Middle frontal gyrus (tissue), 1 donor: ENCODE results near the gene TSPAN13.

Experiments
- DNase-seq: peaks from one replicate; pipeline ENCODE4 v3.0.0-alpha.2; 2015; ENCODE audit warnings: low spot score; ENCODE audit errors: extremely low spot score

TSPAN13 gene

DNA sequence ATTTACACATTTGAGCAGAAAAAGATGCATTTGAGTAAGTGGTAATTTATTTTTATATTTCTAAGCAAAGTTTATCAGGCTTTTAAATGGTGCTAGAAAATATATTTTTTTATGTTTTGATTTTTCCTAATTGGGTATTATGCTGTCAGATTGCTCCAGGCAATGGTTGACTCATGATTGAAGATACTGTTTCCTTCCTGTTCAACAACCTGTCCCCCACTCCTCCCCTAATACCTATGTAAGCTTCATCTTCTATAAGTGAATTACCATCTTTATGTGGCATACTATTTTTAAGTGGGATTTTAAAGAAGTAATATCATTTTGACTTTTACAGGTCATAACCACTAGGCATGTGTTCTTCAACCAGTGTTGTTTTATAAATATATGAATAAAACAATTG is 21.4 kb downstream of the TSPAN13 start:
- no peak for DNase-seq

DNA sequence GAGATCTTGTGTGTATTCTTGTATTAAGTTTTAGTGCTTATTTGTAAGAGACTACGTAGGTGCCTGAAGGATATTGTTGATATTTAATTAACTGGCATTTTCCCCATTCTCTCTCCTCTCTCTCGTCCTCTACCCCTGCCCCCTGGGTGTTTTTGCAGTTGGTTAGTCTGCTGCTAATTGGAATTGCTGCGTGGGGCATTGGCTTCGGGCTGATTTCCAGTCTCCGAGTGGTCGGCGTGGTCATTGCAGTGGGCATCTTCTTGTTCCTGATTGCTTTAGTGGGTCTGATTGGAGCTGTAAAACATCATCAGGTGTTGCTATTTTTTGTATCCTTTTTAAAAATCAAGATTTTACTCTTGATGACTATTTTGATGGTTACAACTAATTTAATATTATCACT is 22.5 kb downstream of the TSPAN13 start:
- DNase-seq = no peak

DNA sequence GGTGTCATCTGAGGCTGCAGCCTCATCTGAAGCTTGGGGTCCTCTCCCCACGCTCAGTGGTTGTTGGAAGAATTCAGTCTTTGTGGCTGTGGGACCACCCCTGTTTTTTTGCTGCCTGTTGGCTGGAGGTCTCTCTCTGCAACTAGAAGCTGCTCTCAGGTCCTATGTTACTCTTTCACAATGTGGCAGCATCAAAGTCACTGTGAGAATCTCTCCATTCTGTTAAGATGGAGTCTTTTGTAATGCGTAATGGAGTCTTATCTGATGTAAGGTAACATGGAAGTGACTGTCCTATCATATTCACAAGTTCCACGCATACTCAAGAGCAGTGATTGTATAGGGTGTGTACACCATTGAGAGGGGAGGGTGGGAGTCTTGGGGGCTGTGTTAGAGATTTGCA is 24.9 kb downstream of the TSPAN13 start:
- DNase-seq = no peak

DNA sequence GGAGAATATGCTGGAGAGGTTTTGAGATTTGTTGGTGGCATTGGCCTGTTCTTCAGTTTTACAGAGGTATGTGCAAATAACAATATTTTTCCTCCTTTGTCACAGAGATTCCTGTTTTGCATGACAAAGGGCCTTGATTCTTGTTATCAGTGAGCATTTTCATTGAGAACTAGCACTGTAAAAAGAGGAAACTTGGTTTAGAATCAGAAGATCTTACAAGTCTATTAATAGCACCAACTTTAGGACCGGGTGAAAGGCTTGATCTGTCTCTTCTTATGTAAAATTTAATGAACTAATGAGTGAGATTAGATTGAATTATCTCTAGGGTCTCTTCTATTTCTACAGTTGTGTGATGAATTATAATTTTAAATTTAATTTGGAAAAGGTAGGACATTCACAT is 25.5 kb downstream of the TSPAN13 start:
- DNase-seq = no peak

DNA sequence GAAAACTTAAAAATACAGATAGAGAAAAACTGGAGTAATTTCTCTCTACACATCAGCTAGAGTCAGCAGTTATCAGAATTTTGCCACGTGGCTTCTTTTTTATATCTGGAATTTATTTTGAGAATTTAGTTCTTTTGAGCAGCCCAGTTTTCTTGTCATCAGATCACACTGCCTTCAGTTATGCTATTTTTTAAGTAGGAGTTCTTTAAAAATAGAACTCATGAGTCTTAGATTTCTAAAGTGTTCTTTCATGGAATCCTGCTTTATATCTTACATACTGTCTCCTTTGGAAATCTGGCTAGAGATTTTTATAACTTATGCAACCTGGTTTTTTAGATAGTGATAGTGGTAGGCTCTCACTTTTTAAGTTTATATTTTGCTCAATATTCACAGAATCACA is 27.0 kb downstream of the TSPAN13 start:
- no peak for DNase-seq

DNA sequence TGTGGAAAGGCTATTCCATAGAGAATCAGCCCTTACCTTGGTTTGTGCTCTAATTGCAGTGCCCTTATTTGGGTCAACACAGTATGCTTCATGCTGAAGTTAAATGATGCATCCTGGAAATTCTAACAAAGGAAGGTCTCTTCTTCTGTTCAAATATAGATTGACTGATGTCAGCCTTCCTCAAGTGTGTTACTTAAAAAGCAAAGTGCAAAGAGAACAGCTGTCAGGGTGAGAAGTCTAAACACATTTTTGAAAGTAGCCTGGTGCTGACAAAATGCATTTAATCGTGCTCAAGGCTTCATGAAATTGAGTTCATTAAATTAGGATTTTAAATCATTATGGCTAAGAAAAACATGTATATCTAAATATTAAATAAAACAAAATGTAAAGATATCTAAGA is 31.8 kb downstream of the TSPAN13 start:
- no peak for DNase-seq

DNA sequence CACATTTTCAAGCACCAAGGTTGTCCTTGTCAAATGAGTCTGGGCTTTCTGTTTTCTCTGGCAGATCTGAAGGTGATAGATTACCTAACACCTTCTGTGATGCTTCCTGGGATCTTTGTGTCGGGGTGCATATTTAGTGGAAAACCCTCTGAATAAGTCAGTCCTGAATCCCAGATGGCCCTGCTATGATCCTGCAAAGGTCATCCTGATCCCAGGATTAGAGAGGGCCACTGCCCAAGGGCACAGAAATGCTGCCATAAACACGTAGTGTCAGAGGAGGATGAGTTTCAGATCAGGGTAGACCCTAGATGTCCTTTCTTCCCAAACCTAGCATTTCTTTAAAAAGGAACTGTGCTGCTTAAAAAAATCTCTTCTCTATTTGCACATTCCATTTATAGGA is 32.3 kb downstream of the TSPAN13 start:
- DNase-seq = no peak

DNA sequence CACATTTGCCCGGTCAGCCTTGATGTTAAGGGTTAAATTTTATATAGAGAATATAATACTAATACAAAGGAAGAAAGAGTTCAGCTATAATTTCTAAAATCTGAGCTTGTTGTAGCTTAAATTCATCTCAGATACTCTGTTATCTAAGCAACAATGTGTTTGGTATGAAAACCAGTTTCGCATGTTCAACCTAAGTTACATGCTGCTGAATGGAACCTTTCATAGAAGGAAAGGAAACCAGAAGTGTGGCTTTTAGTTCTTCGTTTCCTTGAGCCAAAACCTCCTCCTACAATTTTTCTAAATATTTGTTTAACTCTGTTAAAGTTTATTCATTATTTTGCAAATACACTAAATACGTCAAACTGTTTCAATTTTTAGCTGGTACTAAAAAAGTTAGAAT is 32.7 kb downstream of the TSPAN13 start:
- no peak for DNase-seq

DNA sequence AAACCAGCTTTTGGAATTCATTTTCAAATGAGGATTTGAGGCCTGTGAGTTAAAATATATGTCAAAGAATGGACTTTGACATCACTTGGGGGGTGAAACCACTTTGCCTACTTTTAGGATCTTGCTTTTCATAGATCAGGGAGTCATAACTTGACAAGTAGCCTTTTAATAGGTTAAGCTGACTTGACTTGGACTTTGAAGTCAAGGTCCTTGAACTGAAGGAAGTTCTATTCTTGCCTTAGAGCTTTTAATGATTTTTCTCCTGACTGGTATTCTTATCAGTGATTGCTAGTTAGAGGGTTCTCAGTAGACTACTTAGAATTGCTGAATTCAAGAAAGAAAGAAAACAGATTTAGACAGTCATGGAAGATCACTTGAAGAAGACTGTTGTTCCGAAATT is 33.6 kb downstream of the TSPAN13 start:
- DNase-seq = no peak

DNA sequence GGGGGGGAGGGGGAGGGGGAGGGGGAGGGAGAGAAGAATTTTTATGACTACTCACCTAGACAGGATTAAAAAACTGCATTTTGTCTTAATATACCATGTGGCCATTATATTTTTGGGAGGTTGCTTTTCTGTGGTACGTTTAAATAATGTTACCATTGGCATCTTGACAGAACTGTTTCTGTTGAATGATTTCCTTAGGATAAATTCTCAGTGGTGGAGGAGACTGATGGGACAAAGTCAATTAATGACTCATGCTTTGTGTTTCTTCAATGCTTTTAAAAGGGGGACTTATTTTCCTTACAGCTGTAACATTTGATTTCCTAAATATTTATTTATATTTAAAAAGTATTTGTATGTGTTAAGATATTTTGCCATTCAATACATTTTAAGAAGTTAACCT is 37.5 kb downstream of the TSPAN13 start:
- DNase-seq = no peak

DNA sequence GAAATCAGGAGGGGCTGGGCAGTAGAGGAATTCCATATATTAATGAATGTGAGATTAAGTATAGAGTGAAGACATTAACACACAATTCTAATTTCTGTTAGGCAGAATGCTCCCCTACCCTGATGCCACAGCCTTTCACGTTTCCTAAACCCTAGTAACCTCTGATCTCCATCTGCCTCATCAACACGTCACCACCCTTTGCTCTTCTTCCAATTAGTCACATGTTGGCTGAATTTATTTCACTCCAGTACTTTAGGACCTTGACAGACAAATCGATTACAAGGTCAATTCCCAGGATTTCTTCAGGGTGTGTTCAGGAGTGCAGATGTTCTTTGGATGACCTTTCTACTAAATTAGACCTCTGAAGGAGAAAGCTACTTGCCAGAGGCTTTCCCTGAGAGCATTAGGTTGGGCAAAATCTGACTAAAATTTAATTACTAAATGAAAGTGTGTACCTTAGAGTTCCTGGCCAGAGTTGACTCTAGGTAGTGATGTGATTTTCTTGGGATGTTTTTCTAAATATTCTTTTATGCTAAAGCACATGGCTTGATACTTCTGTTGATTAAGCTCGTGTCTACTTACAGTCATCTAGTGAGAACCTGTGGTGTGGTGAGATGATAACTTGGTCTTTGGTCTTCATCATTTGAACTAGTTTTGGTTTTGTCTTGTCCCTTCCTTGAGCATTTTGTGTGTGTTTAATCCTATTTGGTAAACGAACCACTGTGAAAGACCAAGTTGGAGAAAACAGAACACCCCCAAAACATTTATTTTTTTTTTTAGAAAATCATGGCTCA is 38.5 kb downstream of the TSPAN13 start:
- no peak for DNase-seq

DNA sequence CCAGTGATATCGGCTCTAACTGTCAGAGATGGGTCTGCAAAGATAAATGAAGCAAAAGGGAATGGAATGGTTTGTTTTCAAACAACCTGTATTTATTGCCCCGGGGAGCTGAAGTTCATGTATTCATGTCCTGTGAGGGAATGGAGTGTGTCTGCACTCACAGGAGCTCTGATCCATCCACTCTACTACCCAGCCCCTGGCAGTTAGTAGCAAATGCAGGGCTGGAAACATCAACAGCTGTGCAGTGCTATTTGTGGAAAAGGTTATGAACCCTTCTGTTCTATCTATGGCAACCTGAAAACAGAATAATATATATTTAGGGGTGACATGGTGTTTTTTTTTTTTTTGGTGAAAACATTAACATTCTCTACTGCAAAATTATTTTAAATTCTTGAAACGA is 41.4 kb downstream of the TSPAN13 start:
- DNase-seq = no peak

DNA sequence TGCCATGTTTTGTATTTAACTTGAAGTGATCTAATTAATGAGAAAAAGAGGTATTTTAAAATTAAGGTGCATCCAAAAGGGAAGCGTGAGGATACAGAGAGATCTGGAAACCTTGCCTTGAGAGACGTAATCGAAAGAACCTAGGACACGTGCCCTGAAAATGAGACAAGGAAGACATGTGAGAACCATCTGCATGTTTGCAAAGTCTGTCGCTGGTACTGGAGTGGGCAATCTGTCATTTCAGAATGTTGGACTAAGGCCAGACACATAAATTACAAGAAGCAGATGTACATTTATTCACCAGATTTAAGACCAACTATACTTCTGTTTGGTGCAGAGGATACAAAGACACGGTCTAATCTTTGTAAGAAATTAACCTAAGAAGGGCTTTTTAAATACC is 42.1 kb downstream of the TSPAN13 start:
- no peak for DNase-seq

DNA sequence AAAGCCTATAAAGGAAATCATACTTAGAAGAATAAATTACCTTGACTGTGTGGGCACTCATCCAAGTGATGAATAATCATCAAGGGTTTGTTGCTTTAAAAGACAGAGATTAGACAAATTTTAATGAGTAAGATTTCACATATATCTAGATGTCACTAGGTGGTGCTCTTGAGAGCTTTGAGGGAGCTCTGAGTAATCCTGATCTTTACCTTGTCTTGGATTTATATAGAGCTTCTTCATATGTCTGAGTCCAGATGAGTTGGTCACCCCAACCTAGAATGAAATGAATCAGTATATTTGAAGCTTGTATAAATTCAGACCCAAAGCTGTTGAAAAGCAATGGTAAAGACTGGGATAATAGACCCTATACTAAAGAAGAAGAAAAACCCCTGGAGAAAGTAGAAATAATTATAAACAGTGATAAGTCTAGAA is 47.6 kb downstream of the TSPAN13 start:
- no peak for DNase-seq

DNA sequence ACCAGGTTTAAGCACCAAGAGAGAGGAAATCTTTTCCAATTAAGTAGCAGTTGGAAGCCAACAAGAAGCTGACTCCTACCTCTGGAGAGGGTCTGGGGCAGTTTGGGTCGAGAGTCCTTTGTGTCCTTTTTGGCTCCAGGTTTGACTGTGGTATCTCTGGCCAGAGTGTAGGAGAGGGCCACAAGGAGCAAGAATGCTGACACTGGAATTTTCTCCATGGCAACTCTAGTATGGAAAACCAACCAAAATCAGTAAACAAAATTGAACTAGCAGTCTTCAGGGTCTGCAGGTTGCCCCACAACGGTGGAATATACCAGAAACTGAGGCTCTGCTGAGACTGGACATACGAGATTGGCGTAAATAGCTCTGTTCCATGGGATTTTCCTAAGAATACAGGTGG is 48.0 kb downstream of the TSPAN13 start:
- no peak for DNase-seq

DNA sequence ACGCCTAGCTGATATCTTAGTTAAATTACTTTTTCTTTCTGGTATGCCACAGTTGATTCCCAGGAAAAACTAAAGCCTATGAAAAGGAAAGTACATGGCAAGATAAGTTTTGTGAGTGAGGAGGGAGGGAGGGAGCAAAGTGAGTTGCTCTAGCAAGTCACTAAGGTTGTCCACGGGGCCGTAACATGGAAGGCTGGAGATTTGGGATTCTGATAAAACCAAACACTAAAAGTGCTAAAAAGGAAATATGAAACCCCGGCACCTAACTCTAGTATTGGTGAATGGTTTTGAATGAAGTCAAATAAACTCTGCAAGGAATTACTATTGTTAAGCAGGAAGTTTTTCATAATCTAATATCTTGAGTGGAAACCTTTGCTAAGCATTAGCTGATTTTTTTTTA is 49.6 kb downstream of the TSPAN13 start:
- no peak for DNase-seq

DNA sequence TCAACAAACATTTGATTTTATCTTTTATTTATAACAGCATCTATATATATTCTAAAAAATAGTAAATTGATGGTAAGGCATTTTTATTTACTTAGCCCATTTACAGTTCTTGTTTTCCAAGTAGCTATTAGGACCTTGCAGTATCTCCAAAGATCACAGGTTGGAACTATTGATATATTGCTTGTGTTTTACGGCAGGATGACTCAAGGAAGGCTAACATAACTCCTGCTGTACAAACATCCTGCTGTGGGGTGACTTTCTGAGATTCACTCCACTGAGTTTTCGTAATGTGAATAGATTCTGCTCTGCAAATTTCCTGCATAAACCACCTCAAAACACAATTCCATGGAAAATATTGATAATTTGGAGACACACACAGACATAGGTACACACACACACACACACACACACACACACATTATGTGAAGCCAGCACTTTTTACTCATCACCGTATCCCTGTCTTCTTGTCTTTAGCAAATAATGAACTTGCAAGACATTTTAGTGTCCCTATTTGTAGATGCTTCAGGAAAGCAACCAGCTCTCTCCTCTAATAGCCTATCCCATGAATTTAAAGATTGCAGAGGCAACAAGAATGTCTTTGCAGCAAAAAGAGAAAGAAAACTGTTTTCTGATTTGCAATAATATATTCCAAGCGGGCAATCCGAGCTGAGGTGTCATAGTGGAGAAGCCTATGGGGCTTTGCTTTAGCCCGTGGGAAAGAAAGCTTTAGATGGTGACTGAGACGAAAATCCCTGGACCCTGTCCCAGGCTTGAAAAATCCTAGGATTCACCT is 50.5 kb downstream of the TSPAN13 start:
- no peak for DNase-seq

DNA sequence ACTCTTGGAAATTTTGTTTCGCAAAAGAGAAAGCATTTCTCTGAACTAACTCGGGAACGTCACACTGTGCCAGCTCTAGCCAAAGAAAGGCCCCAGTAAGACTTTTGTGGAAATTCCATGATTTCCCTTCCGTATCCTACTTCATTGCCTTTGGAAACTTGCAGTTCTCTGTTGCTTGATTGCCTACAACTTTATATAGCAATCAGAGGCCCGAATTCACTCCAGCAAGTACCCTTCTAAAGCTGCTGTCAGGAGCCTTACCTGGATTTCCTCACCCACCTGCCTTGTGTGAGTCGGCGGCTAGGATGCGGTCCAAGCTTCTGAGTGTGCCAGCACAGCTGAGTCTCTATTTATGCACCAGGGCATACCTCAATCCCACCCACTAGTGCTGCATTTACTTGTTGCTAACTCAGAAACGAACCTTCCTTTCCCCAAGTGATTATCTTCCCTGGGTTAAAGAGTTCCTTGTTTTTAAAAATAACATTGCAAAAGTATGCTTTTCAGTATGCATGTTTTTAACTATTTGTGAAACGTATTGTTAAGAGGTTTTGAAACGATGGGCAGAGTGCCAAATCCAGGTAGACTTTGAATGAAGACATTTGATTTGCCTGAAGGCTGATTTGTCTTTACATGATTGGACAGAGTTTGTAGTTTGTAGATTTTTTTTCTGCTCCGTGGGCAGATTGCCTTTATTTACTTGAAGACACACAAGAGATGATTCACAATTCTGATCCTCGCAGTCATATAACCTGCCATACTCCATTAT is 51.3 kb downstream of the TSPAN13 start, which contains the start of gene AGR2:
AGR2 (minus strand) TSS at position 326 of the 766 bp plus-strand sequence. CDS start 3,203 bp downstream, outside the sequence.
- DNase-seq = no peak

DNA sequence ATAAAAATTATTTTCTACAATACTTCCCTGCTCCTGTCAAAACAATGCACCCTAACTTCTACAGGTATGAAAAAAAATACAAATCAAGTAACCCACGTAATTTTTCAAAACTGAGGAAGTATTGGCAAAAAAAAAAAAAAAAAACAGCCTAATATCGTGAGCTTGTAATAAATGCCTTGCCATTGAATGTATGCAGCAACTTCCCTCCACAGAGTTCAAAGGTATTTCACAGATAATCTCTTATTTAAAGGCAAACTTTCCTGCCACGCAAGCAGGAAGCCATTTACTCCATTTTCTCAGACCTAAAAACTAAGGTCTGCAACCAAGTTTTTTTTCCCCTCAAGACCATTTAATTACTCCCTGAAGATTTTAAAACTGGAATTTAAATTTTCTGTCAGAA is 51.9 kb downstream of the TSPAN13 start:
- DNase-seq = no peak

DNA sequence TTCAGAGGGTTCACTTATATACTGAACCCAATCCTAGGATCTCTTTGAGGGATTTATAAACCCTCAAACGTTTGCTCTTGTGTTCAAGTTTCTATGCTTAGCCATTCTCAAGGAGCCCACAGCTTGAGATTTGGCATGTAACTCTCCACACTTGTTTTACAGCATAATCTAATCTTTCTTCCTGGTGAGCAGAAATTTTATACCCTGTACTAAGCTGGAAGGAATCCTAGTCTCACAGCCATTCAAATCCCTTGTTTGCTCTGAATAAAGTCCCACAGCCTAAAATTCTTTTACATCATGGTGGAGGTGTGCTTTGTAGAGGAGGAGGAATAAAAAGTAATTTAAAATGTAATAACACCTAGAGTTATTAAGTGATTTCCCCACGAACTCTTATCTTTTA is 56.6 kb downstream of the TSPAN13 start:
- DNase-seq = no peak

DNA sequence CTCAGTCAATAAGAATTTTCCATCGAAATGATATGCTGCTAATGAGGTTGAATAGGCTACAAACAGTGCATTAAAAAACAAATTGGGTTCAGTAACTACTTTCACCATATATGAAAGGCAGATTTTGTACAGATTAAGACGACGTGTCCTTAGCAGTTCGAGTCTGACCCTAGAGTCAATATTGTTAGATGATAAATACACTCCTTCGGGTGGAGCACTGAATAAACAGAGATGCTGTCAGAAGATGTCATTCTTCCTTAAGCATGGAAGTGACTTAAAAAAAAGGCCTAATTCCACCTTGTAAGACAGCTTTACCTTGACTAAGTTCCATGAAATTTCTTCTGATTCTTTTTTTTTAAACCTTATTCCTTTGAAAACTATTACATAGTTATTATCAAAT is 57.0 kb downstream of the TSPAN13 start:
- no peak for DNase-seq

DNA sequence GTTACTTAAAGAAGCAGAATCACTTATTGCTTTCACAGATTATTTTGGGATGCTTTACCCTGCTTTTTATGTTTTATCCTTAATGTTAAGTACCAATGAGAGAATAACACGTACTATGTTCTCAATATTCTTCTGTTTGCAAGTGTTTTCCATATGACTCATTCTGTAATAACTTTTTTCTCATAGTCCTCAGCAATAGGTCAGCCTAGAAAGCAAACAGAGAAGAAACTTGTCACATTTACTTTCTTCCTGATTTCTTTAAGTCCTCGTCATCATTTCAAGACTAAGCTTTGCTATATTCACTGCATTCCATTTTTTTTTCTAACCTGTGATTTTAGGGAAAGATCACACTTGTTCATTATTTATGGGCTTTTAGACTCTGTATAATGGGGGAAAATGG is 58.0 kb downstream of the TSPAN13 start:
- no peak for DNase-seq
